GM23338 (cell line): ENCODE data around the gene TMED10. TPM values are rescaled to one million over a fixed set of nuclear protein-coding genes. Genes with fewer than 3 reads are reported as not detected.
"Not testable (repeated sequence)": the region's sequence is repeated elsewhere in the genome, so short reads cannot be mapped to it uniquely, and the experiment has no call there.

Source experiments
- ATAC-seq: fragments of 200-7000 bp; cut with Tn5 transposase; 3 replicates; pipeline ENCODE4 v1.9.1; 2020
- DNase-seq: peaks from one replicate; pipeline ENCODE4 v3.0.0-alpha.2; 2015; ENCODE audit warnings: low spot score
- H2AFZ ChIP-seq: fragments of 200-600 bp; sonication (generic); 2 replicates; pipeline ENCODE4 v1.8.0; 2016; ENCODE audit warnings: antibody characterized with exemption, mild to moderate bottlenecking, moderate library complexity
- H3F3A ChIP-seq: fragments of 200-600 bp; sonication (generic); replicated peaks from 2 replicates; pipeline ENCODE4 v1.8.0; 2017; ENCODE audit warnings: antibody characterized with exemption, mixed run types, low read depth
- H3K27ac ChIP-seq: fragments of 200-600 bp; sonication (generic); 2 replicates; pipeline ENCODE4 v1.6.1; 2016; ENCODE audit warnings: low read depth
- H3K27me3 ChIP-seq: fragments of 200-600 bp; sonication (generic); 2 replicates; pipeline ENCODE4 v1.8.0; 2016; ENCODE audit warnings: mild to moderate bottlenecking, mixed run types, moderate library complexity; ENCODE audit not compliant: insufficient read depth
- H3K36me3 ChIP-seq: fragments of 200-600 bp; sonication (generic); 2 replicates; pipeline ENCODE4 v1.8.0; 2016; ENCODE audit warnings: mild to moderate bottlenecking; ENCODE audit not compliant: insufficient read depth
- H3K4me1 ChIP-seq: fragments of 200-600 bp; sonication (generic); 2 replicates; pipeline ENCODE4 v1.8.0; 2016; ENCODE audit warnings: mild to moderate bottlenecking, moderate library complexity; ENCODE audit not compliant: insufficient read depth
- H3K4me2 ChIP-seq: fragments of 200-600 bp; sonication (generic); 2 replicates; pipeline ENCODE4 v1.7.1; 2017; ENCODE audit warnings: mixed run types
- H3K4me3 ChIP-seq: fragments of 200-600 bp; sonication (generic); 2 replicates; pipeline ENCODE4 v1.6.1; 2016; ENCODE audit warnings: mixed run types
- H3K79me2 ChIP-seq: fragments of 200-600 bp; sonication (generic); replicated peaks from 2 replicates; pipeline ENCODE4 v1.8.0; 2017; ENCODE audit warnings: mild to moderate bottlenecking; ENCODE audit not compliant: insufficient read depth
- H3K9me2 ChIP-seq: fragments of 200-600 bp; sonication (generic); 2 replicates; pipeline ENCODE4 v1.8.0; 2017; ENCODE audit not compliant: insufficient read depth
- H4K20me1 ChIP-seq: fragments of 200-600 bp; sonication (generic); replicated peaks from 2 replicates; pipeline ENCODE4 v1.8.0; 2017; ENCODE audit warnings: mild to moderate bottlenecking; ENCODE audit not compliant: insufficient read depth
- H3K27ac Mint-ChIP-seq: 2 replicates; pipeline ENCODE4 v1.8.0; 2020; ENCODE audit warnings: inconsistent platforms, mild to moderate bottlenecking, moderate library complexity, mixed read lengths
- H3K27me3 Mint-ChIP-seq: 3 replicates; pipeline ENCODE4 v1.8.0; 2022; ENCODE audit warnings: low read depth, mild to moderate bottlenecking, moderate library complexity, mixed read lengths, inconsistent platforms; ENCODE audit not compliant: insufficient read depth, poor library complexity
- H3K36me3 Mint-ChIP-seq: 3 replicates; pipeline ENCODE4 v1.8.0; 2021; ENCODE audit warnings: low read depth, mild to moderate bottlenecking, inconsistent platforms, moderate library complexity, mixed read lengths
- H3K4me1 Mint-ChIP-seq: 3 replicates; pipeline ENCODE4 v1.8.0; 2020; ENCODE audit warnings: mild to moderate bottlenecking, inconsistent platforms, mixed read lengths
- H3K4me3 Mint-ChIP-seq: 3 replicates; pipeline ENCODE4 v1.8.0; 2021; ENCODE audit warnings: moderate library complexity, mild to moderate bottlenecking, inconsistent platforms, mixed read lengths
- H3K9me3 Mint-ChIP-seq: 3 replicates; pipeline ENCODE4 v1.8.0; 2020; ENCODE audit warnings: moderate library complexity, mild to moderate bottlenecking, inconsistent platforms, mixed read lengths
- CREB1 ChIP-seq: fragments of 250-450 bp; sonication (Bioruptor Pico); IDR thresholded peaks from 2 replicates; pipeline ENCODE4 v1.5.0; 2020; ENCODE audit warnings: low read depth, mild to moderate bottlenecking, moderate library complexity
- ZNF462 ChIP-seq: fragments of 250-450 bp; sonication (Bioruptor Pico); IDR thresholded peaks from 2 replicates; pipeline ENCODE4 v1.5.0; 2020; ENCODE audit warnings: mild to moderate bottlenecking, moderate library complexity
- polyA plus RNA-seq: library from polyadenylated mRNA; unstranded; fragments of >200 nt; fragmentation: Nextera tagmentation; extraction: Ambion mirVana; gene quantifications from 2 replicates; pipeline ENCODE4 v1.2.1, GENCODE V29; 2016
- total RNA-seq: library from RNA; depleted of rRNA; stranded (reverse); fragments of >200 nt; shearing (Covaris generic); gene quantifications from 2 replicates; pipeline ENCODE4 v1.2.3, GENCODE V29; 2014

TMED10 gene
- total and polyA plus RNA-seq, 2 experiments from 2014 or later = 180 to 196 TPM

- H3K79me2 ChIP-seq = peaks cover 41% of the 10 kb centered on the region
- no peak overlapping the region for H3K4me2 ChIP-seq
- no peaks in the 10 kb centered on the region for H3K27me3 ChIP-seq
- Mint-ChIP-seq H3K4me3 (no peak overlapping the region), H3K4me1 (peaks cover 21% of the 10 kb centered on the region), H3K9me3 (no peaks in the 10 kb centered on the region), H3K27ac (no peak overlapping the region), H3K27me3 (no peaks in the 10 kb centered on the region), H3K36me3 (peaks cover 18% of the 10 kb centered on the region)
- ATAC-seq (no peak), DNase-seq (no peak)
- H3K4me3 ChIP-seq = no peak overlapping the region
- no peak overlapping the region for H3K27ac ChIP-seq
- TF ChIP-seq CREB1 = no peak
- TF ChIP-seq ZNF462 = no peak
- H3K9me2 ChIP-seq = no peaks in the 10 kb centered on the region
- H3K4me1 ChIP-seq = peaks cover 17% of the 10 kb centered on the region; the same call in 1 of the 2 replicates
- H3K36me3 ChIP-seq = peaks cover 6% of the 10 kb centered on the region; the same call in 1 of the 2 replicates
- no peak overlapping the region for H2AFZ ChIP-seq
- peaks cover 20% of the 10 kb centered on the region; the same call in 1 of the 2 replicates for H4K20me1 ChIP-seq
- no peaks in the 10 kb centered on the region for H3F3A ChIP-seq
Observed at GRCh38 chr14:75151851-75152250, 24.6 kb downstream of the TMED10 start.

GRCh38 chr14:75150637-75151036 is 25.8 kb downstream of the TMED10 start:
- H2AFZ ChIP-seq, H3K27ac Mint-ChIP-seq, H3F3A ChIP-seq, H3K9me3 Mint-ChIP-seq, H3K27ac ChIP-seq, H3K4me3 Mint-ChIP-seq, H3K4me3 ChIP-seq, H3K9me2 ChIP-seq, H3K4me2 ChIP-seq, ATAC-seq, H3K27me3 ChIP-seq, DNase-seq, H3K27me3 Mint-ChIP-seq: not testable (repeated sequence)
- Histone ChIP-seq H4K20me1 (peaks cover 12% of the 10 kb centered on the region; the same call in 1 of the 2 replicates), H3K4me1 (peaks cover 17% of the 10 kb centered on the region; the same call in 1 of the 2 replicates), H3K36me3 (peaks cover 13% of the 10 kb centered on the region; the same call in 1 of the 2 replicates), H3K79me2 (peaks cover 30% of the 10 kb centered on the region)
- Mint-ChIP-seq H3K4me1 (peaks cover 21% of the 10 kb centered on the region), H3K36me3 (peaks cover 27% of the 10 kb centered on the region)
